ENCODE data around the gene ACVR1B.

Gene ACVR1B

GRCh38 chr12:51980051-51980808 is 28.7 kb downstream of the ACVR1B start:
- no peak for TF ChIP-seq POLR2AphosphoS5 (IDR thresholded peaks at IDR 0.05; ENCODE audit: low read depth, low read length)
- no peak for TF ChIP-seq TAF1 (IDR thresholded peaks at IDR 0.05; ENCODE audit: borderline replicate concordance, insufficient read depth, low read length)
- no peak for TF ChIP-seq SIN3A (IDR thresholded peaks at IDR 0.05; ENCODE audit: borderline replicate concordance, insufficient read depth, low read length)
- no peak for TF ChIP-seq FOXP2 (optimal IDR thresholded peaks at IDR 0.05; ENCODE audit: borderline replicate concordance, extremely low read depth, extremely low read length, insufficient read depth)
- no peak for TF ChIP-seq REST (IDR thresholded peaks at IDR 0.05; ENCODE audit: insufficient read depth in 1 of 2, low read depth in 2 of 2, low read length in 2 of 2)

DNA sequence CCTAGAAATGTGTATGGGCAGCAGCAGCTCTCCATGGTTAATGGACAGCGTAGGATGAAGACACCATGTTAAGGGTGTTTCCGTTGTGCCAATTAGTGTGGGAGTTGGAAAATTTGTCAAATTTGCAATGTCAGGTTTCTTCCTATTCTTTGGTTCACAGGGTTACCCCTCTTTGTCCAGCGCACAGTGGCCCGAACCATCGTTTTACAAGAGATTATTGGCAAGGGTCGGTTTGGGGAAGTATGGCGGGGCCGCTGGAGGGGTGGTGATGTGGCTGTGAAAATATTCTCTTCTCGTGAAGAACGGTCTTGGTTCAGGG is 29.3 kb downstream of the ACVR1B start:
- TF ChIP-seq SIN3A (IDR thresholded peaks at IDR 0.05; ENCODE audit: borderline replicate concordance, insufficient read depth, low read length) (no peak), FOXP2 (optimal IDR thresholded peaks at IDR 0.05; ENCODE audit: borderline replicate concordance, extremely low read depth, extremely low read length, insufficient read depth) (no peak), REST (IDR thresholded peaks at IDR 0.05; ENCODE audit: insufficient read depth in 1 of 2, low read depth in 2 of 2, low read length in 2 of 2) (no peak), TAF1 (IDR thresholded peaks at IDR 0.05; ENCODE audit: borderline replicate concordance, insufficient read depth, low read length) (no peak), POLR2AphosphoS5 (IDR thresholded peaks at IDR 0.05; ENCODE audit: low read depth, low read length) (no peak)

- no peak for TF ChIP-seq REST (IDR thresholded peaks at IDR 0.05; ENCODE audit: insufficient read depth in 1 of 2, low read depth in 2 of 2, low read length in 2 of 2)
- no peak for TF ChIP-seq POLR2AphosphoS5 (IDR thresholded peaks at IDR 0.05; ENCODE audit: low read depth, low read length)
- no peak for TF ChIP-seq SIN3A (IDR thresholded peaks at IDR 0.05; ENCODE audit: borderline replicate concordance, insufficient read depth, low read length)
- TF ChIP-seq FOXP2 (optimal IDR thresholded peaks at IDR 0.05; ENCODE audit: borderline replicate concordance, extremely low read depth, extremely low read length, insufficient read depth): no peak
- no peak for TF ChIP-seq TAF1 (IDR thresholded peaks at IDR 0.05; ENCODE audit: borderline replicate concordance, insufficient read depth, low read length)
Measured at GRCh38 chr12:51984657-51985056, 33.2 kb downstream of the ACVR1B start.

DNA sequence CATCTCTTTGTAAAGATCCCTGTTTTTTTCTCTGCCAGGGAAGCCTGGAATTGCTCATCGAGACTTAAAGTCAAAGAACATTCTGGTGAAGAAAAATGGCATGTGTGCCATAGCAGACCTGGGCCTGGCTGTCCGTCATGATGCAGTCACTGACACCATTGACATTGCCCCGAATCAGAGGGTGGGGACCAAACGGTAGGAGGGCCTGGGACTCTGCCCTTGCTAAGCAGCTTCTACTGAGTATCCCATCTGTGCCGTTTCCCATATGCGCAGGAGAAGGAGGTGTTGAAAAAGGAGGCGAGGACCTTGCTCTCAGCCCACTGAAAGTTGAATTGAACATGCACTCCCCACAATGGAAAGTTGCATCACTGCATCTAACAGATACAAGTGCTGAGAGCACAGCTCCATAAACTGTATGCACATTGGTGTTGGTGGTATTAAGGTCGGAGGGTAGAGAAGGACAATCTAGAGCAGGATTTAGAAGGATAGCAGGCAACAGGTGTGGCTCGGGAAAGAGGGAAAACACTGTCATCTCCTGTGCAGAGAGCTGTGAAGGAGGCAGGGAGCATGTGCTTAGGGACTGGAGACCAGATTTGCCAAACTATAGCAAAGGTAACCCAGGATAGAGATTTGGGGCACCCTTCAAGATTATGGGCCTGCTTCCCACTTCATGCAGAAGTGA is 33.8 kb downstream of the ACVR1B start:
- TF ChIP-seq SIN3A (IDR thresholded peaks at IDR 0.05; ENCODE audit: borderline replicate concordance, insufficient read depth, low read length) (no peak), REST (IDR thresholded peaks at IDR 0.05; ENCODE audit: insufficient read depth in 1 of 2, low read depth in 2 of 2, low read length in 2 of 2) (no peak), FOXP2 (optimal IDR thresholded peaks at IDR 0.05; ENCODE audit: borderline replicate concordance, extremely low read depth, extremely low read length, insufficient read depth) (no peak)

Measured in PFSK-1 (cell line).